Sigmoid colon (tissue), 4 donors: ENCODE measurements around the gene F2R.
"Not testable (repeated sequence)": the region's sequence is repeated elsewhere in the genome, so short reads cannot be mapped to it uniquely, and the experiment has no call there.

Experiments
- CTCF ChIP-seq, 4 experiments: fragments of 450-650 bp in 3 of 4; fragments of 200-600 bp in 1 of 4; IDR thresholded peaks; one replicate each; pipeline ENCODE4 v1.5.1; 2016 to 2019; ENCODE audit warnings: antibody characterized with exemption in 4 of 4, mild to moderate bottlenecking in 3 of 4, moderate library complexity in 2 of 4
- EP300 ChIP-seq, 4 donors: sonication (generic); formaldehyde crosslinking; IDR thresholded peaks; one replicate each; pipeline ENCODE4 v1.6.1; 2017; ENCODE audit warnings: antibody characterized with exemption in 4 of 4

- TF ChIP-seq EP300, CTCF (IDR thresholded peaks at IDR 0.05): not testable (repeated sequence)
Measured at GRCh38 chr5:76680826-76681225, 35.1 kb upstream of the F2R start.
